DOHH2 (cell line): ENCODE data around the gene NBAS.
"Not testable (repeated sequence)": the region's sequence is repeated elsewhere in the genome, so short reads cannot be mapped to it uniquely, and the experiment has no call there.

Source experiments
- H3F3A ChIP-seq: fragments of 200-600 bp; sonication (generic), shearing (Covaris generic); 2 replicates; pipeline ENCODE4 v1.6.0; 2016; ENCODE audit warnings: antibody characterized with exemption, mild to moderate bottlenecking; ENCODE audit not compliant: control insufficient read depth, insufficient read depth
- H3K27ac ChIP-seq: fragments of 200-600 bp; sonication (generic); 2 replicates; pipeline ENCODE4 v1.5.1; 2014; ENCODE audit warnings: low read depth, mild to moderate bottlenecking, low read length, moderate library complexity
- H3K27me3 ChIP-seq: fragments of 200-600 bp; sonication (generic); 2 replicates; pipeline ENCODE4 v1.6.1; 2014; ENCODE audit warnings: mild to moderate bottlenecking, low read length, mixed read lengths; ENCODE audit not compliant: control insufficient read depth
- H3K36me3 ChIP-seq: fragments of 200-600 bp; sonication (generic); 2 replicates; pipeline ENCODE4 v1.6.1; 2014; ENCODE audit warnings: mild to moderate bottlenecking, low read length, moderate library complexity, mixed read lengths; ENCODE audit not compliant: control insufficient read depth
- H3K4me1 ChIP-seq: fragments of 200-600 bp; sonication (generic); 2 replicates; pipeline ENCODE4 v1.6.1; 2014; ENCODE audit warnings: mild to moderate bottlenecking, low read length, mixed read lengths; ENCODE audit not compliant: control insufficient read depth
- H3K4me2 ChIP-seq: fragments of 200-600 bp; sonication (generic); 2 replicates; pipeline ENCODE4 v1.6.0; 2014; ENCODE audit warnings: mild to moderate bottlenecking, low read length, moderate library complexity
- H3K4me3 ChIP-seq: fragments of 200-600 bp; sonication (generic); 2 replicates; pipeline ENCODE4 v1.5.1; 2014; ENCODE audit warnings: mild to moderate bottlenecking, low read length, mixed read lengths
- H3K79me2 ChIP-seq: fragments of 200-600 bp; sonication (generic); 2 replicates; pipeline ENCODE4 v1.6.1; 2014; ENCODE audit warnings: mild to moderate bottlenecking, low read length, mixed read lengths; ENCODE audit not compliant: control insufficient read depth
- H3K9me2 ChIP-seq: fragments of 200-600 bp; sonication (generic); replicated peaks from 2 replicates; pipeline ENCODE4 v1.6.1; 2014; ENCODE audit warnings: mild to moderate bottlenecking, low read length, mixed read lengths; ENCODE audit not compliant: control insufficient read depth
- H3K9me3 ChIP-seq: fragments of 200-600 bp; sonication (generic); 2 replicates; pipeline ENCODE4 v1.6.1; 2014; ENCODE audit warnings: antibody characterized with exemption, low read length, mixed read lengths; ENCODE audit not compliant: control insufficient read depth, insufficient read depth
- H4K20me1 ChIP-seq: fragments of 200-600 bp; sonication (generic); 2 replicates; pipeline ENCODE4 v1.6.0; 2014; ENCODE audit warnings: low read depth, mild to moderate bottlenecking, antibody characterized with exemption, low read length, moderate library complexity; ENCODE audit not compliant: control insufficient read depth, insufficient read depth
- EZH2phosphoT487 ChIP-seq: fragments of 200-600 bp; sonication (generic); IDR thresholded peaks from 2 replicates; pipeline ENCODE4 v1.6.1; 2017; ENCODE audit warnings: borderline replicate concordance, mild to moderate bottlenecking, antibody characterized with exemption, low read length, moderate library complexity, mixed read lengths
- TF ChIP-seq, protein P1 (sequence below): fragments of 200-600 bp; sonication (generic); IDR thresholded peaks from one replicate; pipeline ENCODE4 v1.5.1; 2014; ENCODE audit warnings: antibody characterized with exemption, mild to moderate bottlenecking, low read depth, low read length; ENCODE audit not compliant: poor library complexity, severe bottlenecking

NBAS gene

DNA sequence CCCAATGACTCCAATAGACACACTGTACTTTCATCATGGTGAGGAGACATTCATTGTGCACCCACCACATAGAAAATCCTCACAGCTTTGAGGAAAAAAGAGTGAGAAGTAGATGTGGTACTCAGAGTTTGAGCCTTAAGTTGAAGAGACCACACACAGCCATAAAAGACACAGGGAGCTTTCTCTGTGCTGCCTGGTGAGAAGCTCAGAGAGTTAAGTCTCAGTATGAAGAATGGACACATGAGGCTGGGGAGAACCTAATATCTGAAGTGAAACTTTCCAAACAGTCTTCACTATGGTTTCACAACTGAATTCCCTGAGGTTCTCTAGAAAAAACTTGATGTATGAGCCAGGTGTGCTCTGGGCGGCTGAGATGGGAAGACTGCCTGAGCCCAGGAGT lies 237.9 kb downstream of the NBAS start:
- Histone ChIP-seq H3K27me3 (no peaks in the 10 kb centered on the region), H3K27ac (no peak overlapping the region), H3K4me3 (no peak overlapping the region), H3K4me1 (no peaks in the 10 kb centered on the region), H4K20me1 (no peaks in the 10 kb centered on the region), H3F3A (no peaks in the 10 kb centered on the region), H3K9me3 (no peaks in the 10 kb centered on the region), H3K36me3 (peaks cover 7% of the 10 kb centered on the region), H3K4me2 (no peak overlapping the region), H3K79me2 (no peaks in the 10 kb centered on the region), H3K9me2 (no peaks in the 10 kb centered on the region)
- TF ChIP-seq, protein P1, sequence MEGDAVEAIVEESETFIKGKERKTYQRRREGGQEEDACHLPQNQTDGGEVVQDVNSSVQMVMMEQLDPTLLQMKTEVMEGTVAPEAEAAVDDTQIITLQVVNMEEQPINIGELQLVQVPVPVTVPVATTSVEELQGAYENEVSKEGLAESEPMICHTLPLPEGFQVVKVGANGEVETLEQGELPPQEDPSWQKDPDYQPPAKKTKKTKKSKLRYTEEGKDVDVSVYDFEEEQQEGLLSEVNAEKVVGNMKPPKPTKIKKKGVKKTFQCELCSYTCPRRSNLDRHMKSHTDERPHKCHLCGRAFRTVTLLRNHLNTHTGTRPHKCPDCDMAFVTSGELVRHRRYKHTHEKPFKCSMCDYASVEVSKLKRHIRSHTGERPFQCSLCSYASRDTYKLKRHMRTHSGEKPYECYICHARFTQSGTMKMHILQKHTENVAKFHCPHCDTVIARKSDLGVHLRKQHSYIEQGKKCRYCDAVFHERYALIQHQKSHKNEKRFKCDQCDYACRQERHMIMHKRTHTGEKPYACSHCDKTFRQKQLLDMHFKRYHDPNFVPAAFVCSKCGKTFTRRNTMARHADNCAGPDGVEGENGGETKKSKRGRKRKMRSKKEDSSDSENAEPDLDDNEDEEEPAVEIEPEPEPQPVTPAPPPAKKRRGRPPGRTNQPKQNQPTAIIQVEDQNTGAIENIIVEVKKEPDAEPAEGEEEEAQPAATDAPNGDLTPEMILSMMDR = no peak
- no peak for TF ChIP-seq EZH2phosphoT487

DNA sequence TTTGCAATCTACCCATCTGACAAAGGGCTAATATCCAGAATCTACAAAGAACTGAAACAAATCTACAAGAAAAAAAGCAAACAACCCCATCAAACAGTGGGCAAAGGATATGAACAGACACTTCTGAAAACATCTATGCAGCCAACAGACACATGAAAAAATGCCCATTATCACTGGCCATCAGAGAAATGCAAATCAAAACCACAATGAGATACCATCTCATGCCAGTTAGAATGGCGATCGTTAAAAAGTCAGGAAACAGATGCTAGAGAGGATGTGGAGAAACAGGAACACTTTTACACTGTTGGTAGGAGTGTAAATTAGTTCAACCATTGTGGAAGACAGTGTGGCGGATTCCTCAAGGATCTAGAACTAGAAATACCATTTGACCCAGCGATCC lies 239.7 kb downstream of the NBAS start:
- not testable (repeated sequence) for H3K4me1 ChIP-seq, H3K36me3 ChIP-seq, H3K27ac ChIP-seq, H4K20me1 ChIP-seq, H3K27me3 ChIP-seq, H3K4me3 ChIP-seq, H3F3A ChIP-seq, H3K79me2 ChIP-seq, H3K9me2 ChIP-seq, H3K9me3 ChIP-seq, H3K4me2 ChIP-seq

DNA sequence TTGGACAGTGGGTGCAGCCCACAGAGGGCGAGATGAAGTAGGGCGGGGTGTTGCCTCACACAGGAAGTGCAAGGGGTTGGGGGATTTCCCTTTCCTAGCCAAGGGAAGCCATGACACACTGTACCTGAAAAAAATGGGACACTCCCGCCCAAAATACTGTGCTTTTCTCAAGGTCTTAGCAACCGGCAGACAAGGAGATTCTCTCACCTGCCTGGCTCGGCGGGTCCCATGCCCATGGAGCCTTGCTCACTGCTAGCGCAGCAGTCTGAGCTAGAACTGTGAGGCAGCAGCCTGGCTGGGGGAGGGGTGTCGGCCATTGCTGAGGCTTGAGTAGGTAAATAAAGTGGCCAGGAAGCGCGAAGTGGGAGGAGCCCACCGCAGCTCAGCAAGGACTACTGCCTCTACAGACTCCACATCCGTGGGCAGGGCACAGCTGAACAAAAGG lies 244.7 kb downstream of the NBAS start:
- Histone ChIP-seq H3K4me1 (peaks cover 14% of the 10 kb centered on the region), H3F3A (no peaks in the 10 kb centered on the region), H3K9me2 (no peaks in the 10 kb centered on the region), H3K4me3 (no peak overlapping the region), H3K36me3 (no peaks in the 10 kb centered on the region), H3K27me3 (no peaks in the 10 kb centered on the region), H4K20me1 (no peaks in the 10 kb centered on the region), H3K27ac (no peak overlapping the region), H3K4me2 (no peak overlapping the region), H3K79me2 (no peaks in the 10 kb centered on the region), H3K9me3 (no peaks in the 10 kb centered on the region)
- TF ChIP-seq, protein P1 = no peak

DNA sequence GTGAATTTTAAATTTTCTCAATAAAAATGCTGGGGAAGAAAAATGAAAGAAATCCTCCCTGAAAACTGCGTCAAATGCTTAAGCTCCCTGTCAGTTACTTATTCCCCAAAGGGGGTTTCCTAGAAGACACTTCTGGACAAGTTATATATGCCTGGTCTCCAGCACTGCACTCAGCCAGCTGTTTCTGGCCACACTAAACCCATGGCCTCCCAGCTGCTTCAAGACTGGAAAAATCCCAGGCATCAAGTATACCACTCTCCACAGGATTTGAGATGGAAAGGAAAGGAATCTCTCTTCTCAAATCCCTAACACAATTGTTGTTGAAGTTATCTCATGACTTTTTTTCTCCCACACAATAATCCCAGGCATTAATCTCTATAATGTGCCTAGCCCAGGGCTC lies 245.7 kb downstream of the NBAS start:
- TF ChIP-seq, protein P1 = no peak
- TF ChIP-seq EZH2phosphoT487 = no peak
- no peak overlapping the region for H3K27ac ChIP-seq
- no peaks in the 10 kb centered on the region for H3K9me2 ChIP-seq
- H3K4me1 ChIP-seq = peaks cover 24% of the 10 kb centered on the region
- no peak overlapping the region for H3K4me2 ChIP-seq
- no peaks in the 10 kb centered on the region for H4K20me1 ChIP-seq
- H3K79me2 ChIP-seq = no peaks in the 10 kb centered on the region
- H3K36me3 ChIP-seq = no peaks in the 10 kb centered on the region
- H3F3A ChIP-seq = no peaks in the 10 kb centered on the region
- H3K9me3 ChIP-seq = no peaks in the 10 kb centered on the region
- no peak overlapping the region for H3K4me3 ChIP-seq
- H3K27me3 ChIP-seq = no peaks in the 10 kb centered on the region
